HUES64 (cell line): Measurements from ENCODE around the gene WASHC2A.
"Not testable (repeated sequence)": the region's sequence is repeated elsewhere in the genome, so short reads cannot be mapped to it uniquely, and the experiment has no call there.

Experiments
- H3K27ac ChIP-seq: 2 replicates; pipeline ENCODE4 v1.7.0; 2013; ENCODE audit warnings: low read depth, low read length, inconsistent platforms
- H3K27me3 ChIP-seq: 2 replicates; pipeline ENCODE4 v1.6.1; 2013; ENCODE audit warnings: mild to moderate bottlenecking, low read length; ENCODE audit not compliant: insufficient read depth
- H3K36me3 ChIP-seq: 2 replicates; pipeline ENCODE4 v1.6.1; 2013; ENCODE audit warnings: mild to moderate bottlenecking, low read length; ENCODE audit not compliant: insufficient read depth
- H3K4me1 ChIP-seq: 2 replicates; pipeline ENCODE4 v1.6.1; 2013; ENCODE audit warnings: mild to moderate bottlenecking, low read length, moderate library complexity; ENCODE audit not compliant: insufficient read depth
- H3K4me3 ChIP-seq: 2 replicates; pipeline ENCODE4 v1.5.1; 2013; ENCODE audit warnings: mild to moderate bottlenecking, low read length, moderate library complexity
- H3K9ac ChIP-seq: 2 replicates; pipeline ENCODE4 v1.6.1; 2013; ENCODE audit warnings: mild to moderate bottlenecking, low read depth, low read length
- H3K9me3 ChIP-seq: 2 replicates; pipeline ENCODE4 v1.6.1; 2013; ENCODE audit warnings: low read depth, low read length; ENCODE audit not compliant: insufficient read depth
- WGBS: fragments of 150-250, 120-280 bp; methylation state at CpG from one replicate; pipeline ENCODE4 v1.1.7; 2013; ENCODE audit warnings: missing lambda C conversion rate; 5-methylcytosine and 5-hydroxymethylcytosine counted together

WASHC2A gene

DNA sequence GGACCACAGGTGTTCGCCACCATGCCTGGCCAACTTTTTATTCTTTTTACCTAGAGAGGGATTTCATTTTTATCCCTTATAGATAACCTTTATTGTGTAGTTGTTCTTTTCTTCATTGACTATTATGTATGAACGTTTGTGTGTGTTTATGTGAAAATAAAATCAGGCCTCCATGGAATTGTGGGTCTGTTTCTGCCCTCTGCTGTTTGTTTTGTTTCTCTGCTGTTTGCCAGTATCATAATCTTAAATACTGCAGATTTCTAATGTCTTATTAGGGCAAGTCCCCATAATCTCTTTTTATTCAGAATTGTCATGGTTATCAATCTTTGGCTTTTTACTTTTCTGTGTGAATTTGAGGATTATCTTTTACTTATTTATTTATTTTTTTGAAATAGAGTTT is 7.8 kb downstream of the WASHC2A start:
- H3K4me1 ChIP-seq, H3K27me3 ChIP-seq, H3K9me3 ChIP-seq, H3K27ac ChIP-seq, H3K4me3 ChIP-seq, H3K36me3 ChIP-seq, H3K9ac ChIP-seq: not testable (repeated sequence)
- WGBS, result no CpG with 5 or more reads among the region's 2 CpGs

DNA sequence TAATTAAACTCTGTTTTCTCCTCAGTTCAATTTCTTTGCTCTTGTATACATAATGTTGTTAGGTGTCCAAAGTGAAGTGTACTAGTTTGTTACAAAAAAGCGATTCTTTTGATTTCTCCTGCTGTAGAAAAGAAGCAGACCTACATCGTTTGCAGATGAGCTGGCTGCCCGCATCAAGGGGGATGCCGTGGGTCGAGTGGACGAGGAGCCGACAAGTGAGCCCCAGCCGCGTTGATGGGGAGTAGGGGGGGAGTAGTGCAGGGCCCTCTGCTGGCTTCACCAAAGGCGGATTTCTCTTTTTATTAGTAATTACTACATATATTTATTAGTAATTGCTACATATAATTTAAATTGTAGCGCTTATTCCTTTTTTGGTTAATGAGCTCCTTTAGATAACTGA is 23.6 kb downstream of the WASHC2A start:
- not testable (repeated sequence) for H3K9me3 ChIP-seq, H3K9ac ChIP-seq, H3K36me3 ChIP-seq, H3K27me3 ChIP-seq, H3K4me1 ChIP-seq, H3K4me3 ChIP-seq, H3K27ac ChIP-seq
- WGBS, result no CpG with 5 or more reads among the region's 11 CpGs

DNA sequence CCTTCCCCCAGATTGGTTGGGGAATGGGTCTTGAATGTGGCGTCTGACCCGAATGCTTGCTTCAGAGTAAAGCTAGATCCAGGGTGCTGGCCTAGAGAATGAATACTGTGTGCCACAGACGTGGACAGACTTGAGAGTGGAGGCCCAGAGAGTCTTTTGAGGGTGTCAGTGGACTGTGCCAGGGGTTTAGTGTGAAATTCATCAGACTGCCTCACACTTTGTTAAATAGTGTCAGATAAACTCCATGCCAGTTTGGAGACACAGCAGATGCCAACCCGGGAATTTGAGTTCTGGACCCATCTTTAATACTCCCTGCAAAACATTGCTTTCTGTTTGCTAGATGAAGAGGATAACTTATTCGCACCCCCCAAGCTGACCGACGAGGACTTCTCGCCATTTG is 25.2 kb downstream of the WASHC2A start:
- WGBS, result no CpG with 5 or more reads among the region's 8 CpGs
- H3K9me3 ChIP-seq, H3K9ac ChIP-seq, H3K27ac ChIP-seq, H3K4me3 ChIP-seq, H3K27me3 ChIP-seq, H3K4me1 ChIP-seq, H3K36me3 ChIP-seq: not testable (repeated sequence)

DNA sequence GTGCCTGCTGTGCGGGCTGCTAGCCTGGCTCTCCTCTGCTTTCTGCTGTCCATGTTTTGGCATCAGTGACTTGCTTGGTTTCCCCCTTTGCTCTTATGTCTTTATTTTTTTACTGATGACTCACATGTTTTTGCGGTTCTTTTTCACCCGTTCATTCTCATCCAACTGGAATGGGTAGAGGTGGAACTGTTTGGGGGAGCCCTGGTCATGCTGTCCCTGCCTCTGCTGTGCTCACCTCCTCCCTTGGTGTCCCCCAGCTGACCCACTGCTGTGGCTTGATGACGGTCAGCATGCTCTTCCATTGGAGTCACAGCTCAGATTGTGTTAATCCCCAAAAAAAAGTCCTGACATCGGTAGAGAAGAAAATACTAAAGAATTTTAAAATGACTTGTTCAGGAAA is 26.9 kb downstream of the WASHC2A start:
- not testable (repeated sequence) for H3K9ac ChIP-seq, H3K9me3 ChIP-seq, H3K4me1 ChIP-seq, H3K27ac ChIP-seq, H3K27me3 ChIP-seq, H3K4me3 ChIP-seq, H3K36me3 ChIP-seq
- 93% methylated on average over 1 of the region's 5 CpGs for WGBS

DNA sequence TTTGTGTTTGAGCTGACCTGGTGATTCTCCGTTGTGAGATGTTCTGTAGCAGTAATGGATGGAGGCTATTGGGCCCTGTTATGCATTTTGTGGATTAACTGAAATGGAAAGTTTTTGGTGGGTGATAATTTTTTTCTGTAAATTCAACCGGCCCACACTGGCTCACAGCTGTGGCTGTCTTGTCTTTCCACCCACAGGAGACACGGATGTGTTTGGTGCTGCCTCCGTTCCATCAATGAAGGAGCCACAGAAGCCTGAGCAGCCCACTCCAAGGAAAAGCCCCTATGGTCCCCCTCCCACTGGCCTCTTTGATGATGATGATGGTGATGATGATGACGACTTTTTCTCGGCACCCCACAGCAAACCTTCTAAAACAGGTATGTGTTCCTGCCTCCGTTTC is 27.6 kb downstream of the WASHC2A start:
- not testable (repeated sequence) for H3K36me3 ChIP-seq, H3K4me3 ChIP-seq, H3K27me3 ChIP-seq, H3K9ac ChIP-seq, H3K4me1 ChIP-seq, H3K9me3 ChIP-seq, H3K27ac ChIP-seq
- whole genome bisulfite sequencing, result 98% methylated on average over 6 of the region's 7 CpGs

DNA sequence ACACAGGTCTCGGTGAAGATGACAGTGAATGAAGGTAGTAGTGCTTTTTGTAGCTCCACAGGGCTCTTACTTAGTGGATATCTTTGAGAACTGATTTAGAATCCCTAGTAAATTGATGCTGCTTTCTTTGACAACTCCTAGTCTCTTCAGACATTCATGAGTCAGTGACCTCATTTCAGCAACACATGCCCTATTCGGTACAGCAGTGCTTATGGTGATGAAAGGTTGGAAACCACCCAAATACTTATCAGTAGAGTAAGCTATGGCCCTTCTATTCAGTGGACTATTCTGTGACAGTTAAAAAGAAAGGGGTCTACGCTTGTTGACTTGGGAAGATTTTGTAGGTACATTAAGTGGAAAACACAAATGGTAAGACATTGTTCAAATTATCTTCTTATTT is 29.0 kb downstream of the WASHC2A start:
- not testable (repeated sequence) for H3K4me1 ChIP-seq, H3K9me3 ChIP-seq, H3K36me3 ChIP-seq, H3K9ac ChIP-seq, H3K4me3 ChIP-seq, H3K27ac ChIP-seq, H3K27me3 ChIP-seq
- no CpG with 5 or more reads among the region's 3 CpGs for WGBS

DNA sequence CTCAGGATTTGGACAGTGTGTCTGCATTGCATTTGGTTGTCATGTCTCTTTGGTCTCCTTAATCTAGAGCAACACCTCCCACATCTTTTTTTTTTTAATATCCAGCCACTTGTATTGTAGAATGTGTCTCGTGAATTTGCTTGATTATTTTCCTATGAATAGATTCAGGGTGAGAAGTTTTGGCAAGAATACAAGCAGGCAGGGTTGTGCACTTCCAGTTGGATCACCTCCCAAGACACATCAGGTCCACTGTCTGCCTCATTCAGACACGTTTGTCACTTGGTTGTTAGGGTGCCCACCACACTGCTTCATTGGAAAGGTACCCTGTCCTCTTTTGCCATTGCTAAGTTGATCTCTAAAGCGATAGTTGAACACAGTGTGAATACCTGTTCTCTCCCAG is 30.9 kb downstream of the WASHC2A start:
- not testable (repeated sequence) for H3K27me3 ChIP-seq, H3K36me3 ChIP-seq, H3K4me3 ChIP-seq, H3K9me3 ChIP-seq, H3K4me1 ChIP-seq, H3K27ac ChIP-seq, H3K9ac ChIP-seq
- WGBS, result 100% methylated on average over 2 of the region's 3 CpGs

DNA sequence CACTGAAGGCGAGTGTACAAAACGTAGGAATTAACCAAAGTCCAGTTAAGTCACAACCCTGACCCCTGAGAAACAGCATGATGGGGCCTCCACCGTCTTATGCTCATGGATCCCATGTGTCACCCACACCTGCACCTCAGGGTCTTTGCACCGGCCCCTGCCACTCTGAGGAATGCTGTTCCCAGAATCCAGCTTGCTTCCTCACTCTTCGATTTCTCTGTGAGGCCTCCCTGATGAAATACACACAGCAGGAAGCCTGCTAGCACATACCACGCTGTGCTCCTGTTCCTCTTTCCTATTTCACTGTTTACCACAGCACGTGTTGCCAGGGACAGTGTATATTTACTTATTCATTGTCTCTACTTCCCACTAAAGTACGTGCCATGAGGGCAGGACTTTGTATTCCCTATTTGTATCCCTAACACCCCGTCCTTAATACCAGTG is 33.4 kb downstream of the WASHC2A start:
- H3K27me3 ChIP-seq, H3K4me1 ChIP-seq, H3K36me3 ChIP-seq, H3K27ac ChIP-seq, H3K9ac ChIP-seq, H3K9me3 ChIP-seq, H3K4me3 ChIP-seq: not testable (repeated sequence)
- WGBS, result 88% methylated on average over 7 of the region's 9 CpGs

DNA sequence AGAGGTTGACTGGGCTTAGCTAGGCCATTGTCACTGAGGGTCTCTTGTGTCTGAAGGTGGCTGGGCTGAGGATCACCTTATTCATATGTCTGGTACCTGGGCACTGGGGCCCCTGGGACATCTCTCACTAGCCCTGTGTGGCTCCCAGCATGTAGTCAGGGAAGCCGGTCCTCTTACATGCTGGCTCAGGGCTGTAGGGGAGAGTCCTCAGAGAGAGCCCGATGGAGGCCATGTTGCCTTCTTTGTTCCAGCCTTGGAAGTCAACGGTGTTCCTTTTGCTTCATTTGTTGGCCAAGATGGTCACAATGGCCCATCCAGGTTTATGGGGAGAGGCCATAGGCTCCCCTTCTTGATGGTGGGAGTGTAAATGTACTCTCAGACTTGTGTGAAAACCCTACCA is 34.0 kb downstream of the WASHC2A start:
- not testable (repeated sequence) for H3K9me3 ChIP-seq, H3K36me3 ChIP-seq, H3K27ac ChIP-seq, H3K4me3 ChIP-seq, H3K9ac ChIP-seq, H3K4me1 ChIP-seq, H3K27me3 ChIP-seq
- WGBS, result 94% methylated on average over 3 of the region's 3 CpGs

DNA sequence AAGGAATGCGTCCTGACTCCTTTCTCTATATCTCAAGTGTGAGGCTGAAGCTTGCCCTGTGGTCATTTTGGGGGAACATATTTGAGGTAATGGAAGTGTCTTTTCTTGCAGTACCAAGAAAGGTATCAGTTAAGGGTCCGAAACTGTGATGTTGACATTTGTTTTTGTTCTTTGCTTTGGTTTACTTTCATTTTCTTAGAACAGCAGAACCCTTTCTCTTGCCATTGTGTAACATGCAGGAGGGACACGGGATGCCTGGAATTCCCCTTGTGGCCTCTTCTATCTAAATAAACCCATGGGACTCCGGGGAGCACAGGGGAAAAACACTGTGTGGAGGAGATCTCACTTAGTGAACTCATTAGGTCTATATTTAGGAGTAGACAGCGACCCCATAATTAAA is 34.5 kb downstream of the WASHC2A start:
- no CpG with 5 or more reads among the region's 5 CpGs for WGBS
- not testable (repeated sequence) for H3K27me3 ChIP-seq, H3K4me1 ChIP-seq, H3K4me3 ChIP-seq, H3K9me3 ChIP-seq, H3K27ac ChIP-seq, H3K36me3 ChIP-seq, H3K9ac ChIP-seq

DNA sequence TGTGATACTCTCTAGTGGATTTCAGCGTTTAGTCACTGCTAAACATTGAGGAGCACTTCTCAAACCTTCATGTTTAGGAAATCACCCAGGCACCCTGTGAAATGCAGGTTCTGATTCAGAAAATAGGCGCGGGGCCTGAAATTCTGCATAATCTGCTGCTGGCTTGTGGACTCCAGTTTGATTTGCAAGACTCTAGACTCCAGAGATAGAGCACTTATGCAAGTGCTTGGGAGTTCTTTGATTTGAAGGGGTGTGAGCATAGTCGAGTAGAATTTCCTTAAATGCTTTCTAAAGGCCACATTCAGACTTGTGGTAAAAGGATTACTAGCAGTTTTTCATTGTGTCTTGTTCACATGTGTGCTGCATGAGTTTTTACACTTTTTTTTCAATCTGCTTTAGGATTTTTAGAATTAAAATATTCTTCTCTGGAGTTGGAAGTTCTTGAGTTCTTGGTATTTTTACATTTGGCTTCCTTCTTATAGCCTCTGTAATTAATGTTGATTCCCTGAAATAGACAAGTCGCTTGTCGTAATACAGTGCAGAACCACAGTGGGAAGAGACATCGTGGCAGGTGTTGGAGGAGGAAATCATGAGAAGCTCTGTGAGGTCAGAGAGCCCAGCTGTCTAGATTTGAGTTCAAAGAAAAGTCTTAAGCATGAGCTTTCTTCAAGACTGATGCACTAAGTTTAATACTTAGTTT is 41.4 kb downstream of the WASHC2A start:
- not testable (repeated sequence) for H3K4me3 ChIP-seq, H3K27me3 ChIP-seq, H3K4me1 ChIP-seq, H3K9me3 ChIP-seq, H3K9ac ChIP-seq, H3K36me3 ChIP-seq, H3K27ac ChIP-seq
- 98% methylated on average over 5 of the region's 7 CpGs for WGBS

DNA sequence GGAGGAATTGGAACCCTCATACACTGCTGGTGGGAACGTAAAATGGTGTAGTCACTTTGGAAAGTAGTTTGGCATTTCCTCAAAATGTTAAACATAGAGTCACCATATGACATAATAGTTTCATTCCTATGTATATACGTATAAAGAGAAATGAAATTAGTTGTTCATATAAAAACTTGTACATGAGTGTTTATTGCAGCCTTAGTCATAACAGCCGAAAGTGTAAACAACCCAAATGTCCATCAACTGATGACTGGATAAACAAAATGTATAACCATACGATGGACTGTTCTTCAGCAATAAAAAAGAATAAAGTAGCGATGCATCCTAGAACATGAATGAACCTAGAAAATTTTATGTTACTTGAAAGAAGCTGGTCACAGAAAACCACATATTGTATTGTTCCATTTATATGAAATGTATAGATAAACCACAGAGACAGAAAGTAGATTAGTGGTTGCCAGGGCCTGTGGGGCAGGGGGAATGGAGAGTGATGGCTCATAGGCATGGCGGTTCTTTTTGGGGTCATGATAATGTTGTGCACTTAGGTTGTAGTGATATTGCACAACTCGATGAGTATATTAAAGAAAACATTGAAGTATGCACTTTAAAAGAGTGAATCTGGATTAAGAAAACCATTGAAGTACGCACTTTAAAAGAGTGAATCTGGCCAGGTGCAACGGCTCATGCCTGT is 44.8 kb downstream of the WASHC2A start:
- 91% methylated on average over 3 of the region's 9 CpGs for WGBS

More for the DNA sequence above, 44.8 kb downstream of the WASHC2A start:
- not testable (repeated sequence) for H3K27me3 ChIP-seq, H3K36me3 ChIP-seq, H3K4me3 ChIP-seq, H3K9ac ChIP-seq, H3K9me3 ChIP-seq, H3K4me1 ChIP-seq, H3K27ac ChIP-seq
